HG02870 (cell line): ENCODE data around the gene FBXW9.
A peak's percentile ranks its signal among the peaks of the same experiment; 100 is the strongest.
"Not testable (repeated sequence)": the region's sequence is repeated elsewhere in the genome, so short reads cannot be mapped to it uniquely, and the experiment has no call there.

Source experiments
- ATAC-seq: cut with Tn5 transposase; IDR thresholded peaks from one replicate; pipeline ENCODE4 v1.9.1; 2021; ENCODE audit warnings: mild to moderate bottlenecking, moderate library complexity; ENCODE audit not compliant: unreplicated experiment

Gene FBXW9

DNA sequence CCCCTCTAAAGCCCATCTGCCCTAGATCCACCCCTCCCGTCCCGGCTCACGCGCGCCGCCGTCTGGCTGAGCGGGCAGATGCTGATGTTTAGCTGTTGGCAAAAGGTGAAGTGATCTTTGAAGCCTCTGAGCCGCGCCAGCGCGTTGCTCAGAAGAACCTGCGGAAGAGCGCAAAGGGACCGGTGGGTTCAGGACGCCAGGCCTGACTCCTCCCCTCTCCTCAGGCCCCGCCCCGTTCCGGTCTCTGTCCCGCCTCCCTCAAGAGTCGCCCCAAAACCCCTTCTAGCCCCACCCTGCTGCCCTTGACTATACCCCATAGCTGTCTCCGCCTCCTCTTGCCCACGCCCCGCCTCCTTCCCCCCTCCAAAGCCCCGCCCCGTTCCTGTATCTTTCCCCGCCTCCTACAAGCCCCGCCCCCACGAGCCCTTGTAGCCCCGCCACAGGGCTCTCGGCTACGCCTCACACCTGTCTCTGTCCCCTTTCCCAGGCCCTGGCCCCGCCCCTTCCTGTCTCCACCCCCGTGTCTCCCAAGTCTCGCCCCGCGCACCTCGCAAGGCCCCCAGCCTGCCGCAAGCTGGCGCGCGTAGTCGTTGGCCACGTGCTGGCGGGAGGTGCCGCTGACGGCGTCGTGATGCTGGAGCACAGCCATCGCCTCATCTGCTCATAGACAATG lies 39.4 kb downstream of the FBXW9 start:
- no peak for ATAC-seq

DNA sequence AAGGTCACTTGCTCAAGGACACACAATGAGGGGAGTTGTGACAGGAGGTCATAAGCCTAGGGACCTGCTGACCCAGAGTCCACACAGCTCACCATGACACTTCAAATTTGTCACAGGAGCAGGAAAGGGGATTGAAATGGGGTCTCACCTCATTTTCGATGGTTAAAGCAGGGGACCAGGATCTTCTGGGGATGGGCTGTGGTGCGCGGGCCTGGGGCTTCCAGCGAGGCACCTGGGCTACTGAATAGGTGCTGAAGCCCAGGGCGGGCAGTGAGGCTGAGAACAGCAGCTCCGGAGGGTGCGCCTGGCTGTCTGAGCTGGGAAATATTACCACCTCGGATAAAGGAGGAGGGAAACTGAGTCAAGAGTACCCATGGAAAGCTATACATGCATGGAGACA lies 40.9 kb downstream of the FBXW9 start:
- no peak for ATAC-seq

DNA sequence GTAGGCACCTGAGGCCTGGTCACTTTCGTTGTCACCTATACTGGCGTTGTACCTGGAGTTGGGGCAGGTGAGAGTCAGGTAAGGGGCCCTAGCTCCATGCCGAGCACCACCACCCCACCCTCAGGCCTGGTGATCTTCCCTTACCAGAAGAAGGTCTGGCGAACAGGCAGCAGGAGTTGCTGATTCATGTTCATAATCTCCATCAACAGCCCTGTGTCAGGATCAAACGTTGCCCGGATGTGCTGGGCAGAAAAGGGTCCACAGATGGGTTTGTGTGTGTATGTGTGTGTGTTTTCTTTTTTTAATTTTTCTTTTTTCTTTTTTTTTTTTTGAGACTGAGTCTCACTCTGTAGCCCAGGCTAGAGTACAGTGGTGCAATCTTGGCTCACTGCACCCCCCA lies 44.2 kb downstream of the FBXW9 start:
- ATAC-seq: no peak

DNA sequence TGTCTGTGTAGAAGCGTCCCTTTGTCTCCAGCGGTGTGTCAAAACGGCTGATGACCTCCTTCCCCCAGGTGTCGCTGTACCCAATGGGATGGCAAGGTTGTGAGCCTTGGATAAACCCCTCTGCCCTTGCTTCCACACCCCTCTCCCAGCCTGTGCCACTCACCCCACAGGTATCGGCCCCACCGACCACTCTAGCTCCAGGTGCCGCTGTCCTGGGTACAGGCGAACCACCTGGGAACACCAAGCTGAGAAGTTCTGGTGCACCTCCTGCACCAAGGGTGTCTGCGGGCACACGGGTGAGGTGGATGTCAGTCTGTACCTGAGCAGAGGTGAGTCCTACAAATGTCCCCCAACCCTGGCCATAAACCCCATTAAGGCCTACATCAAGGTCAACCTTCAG lies 46.5 kb downstream of the FBXW9 start:
- no peak for ATAC-seq

DNA sequence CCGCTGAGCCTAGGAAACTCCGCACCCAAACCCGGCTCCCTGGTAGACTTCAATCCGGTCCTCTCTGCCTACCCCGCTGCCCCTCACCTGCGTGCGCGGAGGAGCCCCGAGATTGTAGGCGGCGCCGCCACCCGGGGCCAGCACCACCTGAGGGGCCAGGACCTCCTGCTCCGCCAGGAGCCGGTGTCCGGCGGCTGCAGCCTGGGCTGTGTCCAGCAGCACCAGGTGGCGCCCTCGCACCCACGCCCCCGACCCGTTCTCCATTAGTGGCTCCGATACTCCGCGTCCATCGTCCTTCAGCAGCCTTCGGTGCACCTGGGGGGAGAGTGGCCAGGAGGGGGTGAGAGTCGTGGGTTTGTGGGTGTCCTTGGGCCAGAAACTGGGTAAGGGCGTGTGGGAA lies 48.3 kb downstream of the FBXW9 start:
- no peak for ATAC-seq

DNA sequence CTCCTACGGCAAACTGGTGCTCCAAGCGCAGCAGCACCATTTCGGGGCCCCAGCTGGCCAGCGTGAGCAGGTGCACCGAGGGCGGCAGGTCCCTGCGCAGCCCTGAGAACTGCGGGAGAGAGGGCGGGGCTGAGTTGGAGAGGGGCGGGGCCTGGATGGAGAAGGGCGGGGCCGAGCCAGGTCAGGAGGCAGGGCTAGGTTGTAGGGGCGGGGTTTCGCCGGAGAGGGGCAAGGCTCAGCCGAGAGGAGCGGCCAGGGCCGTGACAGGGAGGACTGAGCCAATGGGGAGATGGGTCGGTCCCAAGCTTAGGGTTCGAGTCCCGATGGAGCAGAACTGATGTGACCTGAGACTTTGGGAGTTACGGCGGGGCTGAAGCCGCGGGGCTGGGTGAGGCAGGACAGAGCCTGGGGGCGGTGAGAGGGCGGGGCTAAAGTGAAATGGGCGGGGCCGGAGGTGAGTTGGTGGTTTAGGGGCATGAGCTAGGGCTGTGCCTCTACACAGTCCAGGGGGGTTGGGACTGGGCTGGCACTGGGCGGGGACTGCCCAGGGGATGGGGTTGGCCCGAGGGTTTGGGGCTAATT lies 48.9 kb downstream of the FBXW9 start:
- ATAC-seq: no peak

DNA sequence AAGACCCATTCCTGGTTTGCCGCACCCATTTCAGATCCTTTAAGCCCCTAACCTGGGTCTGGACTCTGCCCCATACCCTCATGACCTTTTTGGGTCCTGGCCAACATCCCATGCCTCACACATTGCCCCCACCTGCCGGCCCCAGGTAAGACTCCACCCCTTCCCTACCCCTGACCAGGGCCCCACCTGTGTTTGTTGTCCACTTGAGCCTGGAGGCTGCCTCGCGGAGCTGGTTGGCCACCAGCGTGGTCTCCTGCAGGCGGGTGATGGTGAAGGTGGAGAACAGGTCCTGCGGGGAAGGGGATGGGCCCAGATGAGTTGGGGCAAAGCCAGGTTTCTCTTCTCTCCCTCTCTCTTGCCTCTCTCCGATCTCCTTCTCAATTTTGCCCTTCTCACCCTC lies 49.4 kb downstream of the FBXW9 start:
- ATAC-seq: no peak

DNA sequence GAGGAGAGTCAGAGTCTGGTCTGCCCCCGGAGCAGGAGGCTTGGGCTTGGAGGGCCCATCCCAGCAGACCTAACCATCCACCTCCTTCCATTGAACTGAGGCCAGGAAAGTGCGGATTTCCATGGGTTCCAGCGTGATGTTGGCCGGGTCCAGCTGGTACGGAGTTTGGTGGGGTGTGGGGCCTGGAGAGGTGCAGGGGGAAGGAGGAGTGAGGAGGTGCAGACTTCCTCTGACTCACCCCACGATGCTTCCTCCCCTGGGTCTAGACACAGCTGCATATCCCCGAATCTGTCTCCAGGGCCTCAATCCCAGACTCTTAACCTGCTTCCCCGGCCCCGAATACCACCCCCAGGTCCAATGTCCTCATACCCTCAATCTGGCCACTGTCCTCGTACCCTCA lies 49.9 kb downstream of the FBXW9 start:
- no peak for ATAC-seq

DNA sequence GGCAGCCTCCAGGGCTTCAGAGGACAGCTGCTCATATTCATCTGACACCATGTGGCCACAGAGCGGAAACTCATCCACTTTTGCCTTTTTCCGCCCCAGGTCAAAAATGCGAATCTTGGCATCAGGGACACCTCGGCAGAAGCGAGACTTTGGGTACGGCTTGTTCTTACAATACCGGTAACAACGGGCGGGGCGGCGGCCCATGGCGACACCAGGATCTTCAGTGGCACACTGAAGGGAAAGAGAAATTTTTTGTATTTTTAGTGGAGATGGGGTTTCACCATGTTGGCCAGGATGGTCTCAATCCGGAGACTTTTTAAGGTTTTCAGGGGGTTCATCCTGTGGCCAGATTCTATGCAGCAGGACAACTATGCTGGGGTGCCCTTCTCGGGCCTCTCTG lies 52.7 kb downstream of the FBXW9 start:
- not testable (repeated sequence) for ATAC-seq

DNA sequence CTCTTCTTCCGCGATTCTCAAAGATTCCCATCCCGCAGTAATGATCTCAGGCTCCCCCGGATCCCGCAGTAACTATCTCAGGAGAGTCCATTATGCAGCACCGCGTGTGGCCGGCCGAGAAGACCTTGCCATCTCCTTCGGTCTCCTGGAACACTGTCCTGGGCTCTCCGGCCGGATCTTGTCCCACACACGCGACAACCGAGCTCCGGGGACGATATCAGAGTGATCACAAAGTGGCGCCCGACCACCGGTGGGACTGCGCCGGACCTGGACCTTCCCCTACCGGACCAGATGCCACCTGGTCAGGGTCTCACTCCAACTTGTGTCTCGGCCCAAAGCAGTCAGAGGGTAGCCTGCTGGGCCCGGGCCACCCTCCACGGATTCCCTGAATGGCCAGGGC lies 53.9 kb downstream of the FBXW9 start:
- no peak for ATAC-seq

DNA sequence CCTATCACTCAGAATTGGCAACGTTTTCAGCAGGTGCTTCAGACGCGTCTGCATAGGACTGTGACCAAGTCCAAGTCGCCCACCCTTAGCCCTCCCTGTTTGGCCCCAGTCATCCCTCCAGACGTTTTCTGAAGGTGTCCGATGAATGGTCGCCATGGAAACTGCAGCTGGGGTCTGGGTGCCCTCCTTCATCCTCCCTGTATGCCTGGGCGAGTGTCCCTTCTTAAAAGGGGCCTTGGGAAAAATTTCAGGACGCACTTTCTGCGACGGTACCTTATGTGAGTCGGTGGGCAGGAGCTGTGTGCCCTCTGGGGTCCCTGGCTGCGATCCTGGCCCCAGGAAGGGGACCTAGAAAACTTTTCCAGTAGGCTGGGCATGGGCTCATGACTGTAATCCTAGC lies 55.0 kb downstream of the FBXW9 start:
- no peak for ATAC-seq

DNA sequence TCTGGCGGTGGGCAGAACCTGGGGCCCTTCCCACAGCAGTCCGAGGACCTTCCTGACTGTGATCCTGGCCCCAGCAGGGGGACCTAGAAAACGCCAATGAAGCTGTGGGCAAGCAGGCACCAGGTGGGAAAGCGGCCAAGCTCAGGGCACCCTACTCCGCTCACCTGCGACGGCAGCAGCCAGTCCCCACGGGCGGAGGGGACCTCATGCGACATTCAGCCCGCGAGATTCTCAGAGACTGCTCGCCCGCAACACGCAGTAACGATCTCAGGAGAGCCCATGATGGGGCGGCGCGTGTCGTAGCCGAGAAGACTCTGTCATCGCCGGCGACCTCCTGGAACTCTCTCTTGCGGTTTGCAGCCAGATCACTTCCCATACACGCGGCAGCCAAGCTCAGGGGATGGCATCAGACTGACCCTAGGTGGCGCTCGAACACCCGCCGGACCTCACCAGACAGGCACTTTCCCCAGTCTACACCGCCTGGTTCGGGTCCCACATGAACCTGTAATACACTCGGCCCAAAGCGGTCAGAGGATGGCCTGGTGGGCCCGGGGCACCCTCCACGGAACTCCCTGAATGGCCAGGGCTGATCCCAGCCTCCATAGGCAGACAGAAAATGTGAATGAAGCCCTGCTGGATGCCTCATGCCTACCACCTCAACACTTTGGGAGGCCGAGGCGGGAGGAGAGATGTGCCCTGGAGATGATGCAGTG lies 56.4 kb downstream of the FBXW9 start:
- peak; percentile 54 for ATAC-seq
